PFSK-1 (cell line): ENCODE data around the gene CEACAM7.

Experiments
- FOXP2 ChIP-seq: optimal IDR thresholded peaks from 2 replicates; pipeline ENCODE3; 2011; ENCODE audit warnings: borderline replicate concordance, control low read depth, inconsistent platforms; ENCODE audit not compliant: insufficient read depth; ENCODE audit errors: extremely low read length, extremely low read depth
- POLR2AphosphoS5 ChIP-seq: IDR thresholded peaks from 2 replicates; pipeline ENCODE4 v1.6.1; 2012; ENCODE audit warnings: low read depth, mild to moderate bottlenecking, control low read depth, low read length, moderate library complexity
- REST ChIP-seq, 2 experiments: IDR thresholded peaks; 2 replicates each; pipeline versions ENCODE4 v1.6.1 to v1.8.0; 2011 to 2012; ENCODE audit warnings: low read depth in 2 of 2, low read length in 2 of 2, control low read depth in 1 of 2, inconsistent platforms in 1 of 2, mild to moderate bottlenecking in 1 of 2, moderate library complexity in 1 of 2; ENCODE audit not compliant: insufficient read depth in 1 of 2
- SIN3A ChIP-seq: IDR thresholded peaks from 2 replicates; pipeline ENCODE4 v1.6.1; 2012; ENCODE audit warnings: mild to moderate bottlenecking, low read length, moderate library complexity, borderline replicate concordance; ENCODE audit not compliant: insufficient read depth
- TAF1 ChIP-seq: IDR thresholded peaks from 2 replicates; pipeline ENCODE4 v1.6.1; 2012; ENCODE audit warnings: low read length, control low read depth, borderline replicate concordance; ENCODE audit not compliant: insufficient read depth

The CEACAM7 gene

GRCh38 chr19:41626278-41626677 is 61.8 kb downstream of the CEACAM7 start:
- TF ChIP-seq FOXP2 (no peak), POLR2AphosphoS5 (no peak), TAF1 (no peak), REST (IDR thresholded peaks at IDR 0.05; ENCODE audit: insufficient read depth in 1 of 2, low read depth in 2 of 2, low read length in 2 of 2) (no peak), SIN3A (no peak)

- TF ChIP-seq TAF1: no peak
- no peak for TF ChIP-seq FOXP2
- no peak for TF ChIP-seq POLR2AphosphoS5
Measured at GRCh38 chr19:41624937-41625336, 63.1 kb downstream of the CEACAM7 start.

GRCh38 chr19:41624515-41624914 is 63.6 kb downstream of the CEACAM7 start:
- TF ChIP-seq TAF1 (no peak), REST (IDR thresholded peaks at IDR 0.05; ENCODE audit: insufficient read depth in 1 of 2, low read depth in 2 of 2, low read length in 2 of 2) (no peak), POLR2AphosphoS5 (no peak), SIN3A (no peak), FOXP2 (no peak)

GRCh38 chr19:41623360-41623759 is 64.7 kb downstream of the CEACAM7 start:
- no peak for TF ChIP-seq SIN3A
- no peak for TF ChIP-seq TAF1
- no peak for TF ChIP-seq POLR2AphosphoS5
- TF ChIP-seq FOXP2: no peak
- TF ChIP-seq REST (IDR thresholded peaks at IDR 0.05; ENCODE audit: insufficient read depth in 1 of 2, low read depth in 2 of 2, low read length in 2 of 2): no peak
